IPS DF 19.7 (cell line): ENCODE results near the gene PRRX2.
A peak's percentile ranks its signal among the peaks of the same experiment; 100 is the strongest.
"Not testable (repeated sequence)": the region's sequence is repeated elsewhere in the genome, so short reads cannot be mapped to it uniquely, and the experiment has no call there.

Experiments used
- DNase-seq: peaks from one replicate; pipeline ENCODE4 v3.0.0-alpha.2; 2013; ENCODE audit warnings: low read depth, low spot score

The PRRX2 gene

DNA sequence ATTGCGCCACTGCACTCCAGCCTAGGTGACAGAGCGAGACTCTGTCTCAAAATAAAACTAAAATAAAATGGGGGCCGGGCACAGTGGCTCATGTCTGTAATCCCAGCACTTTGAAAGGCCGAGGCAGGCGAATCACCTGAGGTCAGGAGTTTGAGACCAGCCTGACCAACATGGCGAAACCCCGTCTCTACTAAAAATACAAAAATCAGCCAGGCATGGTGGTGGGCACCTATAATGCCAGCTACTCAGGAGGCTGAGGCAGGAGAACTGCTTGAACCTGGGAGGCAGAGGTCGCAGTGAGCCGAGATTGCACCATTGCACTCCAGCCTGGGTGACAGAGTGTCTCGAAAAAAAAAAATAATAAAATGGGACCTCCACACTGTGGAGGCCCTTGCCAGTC lies 29.1 kb upstream of the PRRX2 start:
- DNase-seq = not testable (repeated sequence)

DNA sequence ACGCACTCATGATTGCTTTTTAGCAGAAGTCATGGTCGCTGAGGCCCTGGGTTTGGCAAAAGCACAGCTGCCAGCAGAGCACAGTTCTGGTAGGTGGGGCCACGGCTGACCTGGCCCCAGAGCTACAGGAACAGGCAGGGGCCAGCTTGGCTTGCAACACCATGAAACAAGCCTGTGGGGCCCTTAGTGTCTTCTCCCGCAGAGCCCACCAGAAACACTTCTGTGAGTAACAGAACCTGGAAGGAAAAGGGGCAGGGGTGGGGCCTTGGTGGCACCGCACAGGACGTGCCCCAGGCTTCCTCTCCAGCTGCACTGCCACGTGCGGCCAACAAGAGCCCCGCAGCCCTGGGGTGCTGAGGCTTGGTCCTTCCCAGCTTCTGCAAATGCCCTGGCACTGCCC lies 28.3 kb upstream of the PRRX2 start:
- DNase-seq = no peak

DNA sequence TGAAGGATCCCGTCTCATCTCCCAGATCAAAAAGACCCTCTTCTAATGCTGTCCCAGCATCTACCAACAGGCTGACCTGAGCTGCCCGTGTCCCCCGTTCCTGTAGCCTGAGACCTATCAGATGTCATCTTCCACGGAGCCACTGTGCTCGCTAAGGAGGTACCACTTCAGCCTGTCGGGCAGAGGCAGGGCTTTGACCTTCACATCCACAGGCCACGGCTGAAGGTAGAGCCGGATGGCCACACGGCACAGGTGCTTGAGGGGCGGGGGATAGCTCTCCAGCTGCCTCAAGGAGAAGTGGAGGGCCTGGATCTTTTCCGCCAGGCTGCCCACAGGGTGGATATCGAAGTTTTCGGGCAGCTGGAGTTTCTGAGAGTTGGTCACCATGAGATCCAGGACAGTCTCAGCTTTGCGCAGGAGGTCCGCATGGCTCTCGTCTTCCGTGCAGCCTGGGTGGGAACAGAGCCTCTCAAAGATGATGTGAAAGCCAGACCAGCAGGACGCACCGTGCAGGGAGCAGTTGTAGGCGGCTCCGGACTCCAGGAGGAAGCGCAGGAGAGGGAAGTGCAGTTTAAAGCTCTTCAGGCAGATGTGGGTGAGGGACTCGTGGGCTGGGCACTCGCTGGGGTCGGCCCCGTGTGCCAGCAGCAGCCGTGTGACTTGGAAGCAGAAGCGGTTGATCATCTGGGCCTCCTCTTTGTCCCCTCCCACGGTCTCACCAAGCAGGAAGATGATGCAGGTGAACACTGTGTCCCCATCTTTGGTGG lies 27.6 kb upstream of the PRRX2 start:
- no peak for DNase-seq

DNA sequence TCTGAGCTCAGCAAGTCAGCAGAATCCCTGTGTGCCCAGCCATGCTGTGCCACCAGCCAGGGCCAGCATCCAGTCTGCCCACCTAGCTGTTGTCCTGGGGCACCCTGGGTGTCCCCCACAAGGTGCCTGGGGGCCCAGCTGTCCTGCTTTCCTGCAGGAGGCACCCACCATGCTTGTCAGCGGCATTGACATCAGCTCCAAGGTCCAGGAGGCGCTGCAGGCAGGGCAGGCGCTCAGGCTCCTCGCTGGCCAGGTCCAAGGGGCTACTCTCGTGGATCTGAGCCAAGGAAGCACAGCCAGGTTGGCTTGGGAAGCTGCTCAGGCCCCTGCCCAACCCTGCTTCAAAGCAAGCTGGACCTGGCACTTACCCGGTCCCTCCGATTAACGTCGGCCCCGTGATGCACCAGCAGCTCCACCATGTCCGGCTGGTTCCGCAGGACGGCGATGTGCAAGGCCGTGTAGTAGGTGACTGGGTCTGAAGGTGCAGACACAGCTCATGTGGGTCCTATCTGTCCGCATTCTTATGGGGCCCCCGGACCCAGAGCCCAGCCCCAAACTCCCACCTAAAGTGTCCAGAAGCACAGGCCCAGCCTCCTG lies 26.3 kb upstream of the PRRX2 start:
- DNase-seq = no peak

DNA sequence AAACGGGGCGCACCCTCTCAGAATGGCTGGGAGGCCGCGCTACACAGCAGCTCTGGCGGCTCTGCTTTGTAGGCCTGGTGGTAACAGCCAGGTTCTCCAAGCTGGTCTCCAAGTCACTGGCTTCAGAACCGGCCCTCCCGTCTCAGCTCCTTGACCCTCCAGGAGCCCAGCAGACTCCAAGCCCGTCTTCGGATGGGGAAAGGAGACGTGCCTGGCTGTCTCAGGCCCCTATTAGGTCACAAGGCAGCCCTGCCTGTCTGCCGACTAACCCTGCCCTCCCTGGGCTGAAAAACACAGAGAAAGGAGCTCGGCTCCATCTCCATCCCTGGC lies 25.7 kb upstream of the PRRX2 start:
- DNase-seq = no peak

DNA sequence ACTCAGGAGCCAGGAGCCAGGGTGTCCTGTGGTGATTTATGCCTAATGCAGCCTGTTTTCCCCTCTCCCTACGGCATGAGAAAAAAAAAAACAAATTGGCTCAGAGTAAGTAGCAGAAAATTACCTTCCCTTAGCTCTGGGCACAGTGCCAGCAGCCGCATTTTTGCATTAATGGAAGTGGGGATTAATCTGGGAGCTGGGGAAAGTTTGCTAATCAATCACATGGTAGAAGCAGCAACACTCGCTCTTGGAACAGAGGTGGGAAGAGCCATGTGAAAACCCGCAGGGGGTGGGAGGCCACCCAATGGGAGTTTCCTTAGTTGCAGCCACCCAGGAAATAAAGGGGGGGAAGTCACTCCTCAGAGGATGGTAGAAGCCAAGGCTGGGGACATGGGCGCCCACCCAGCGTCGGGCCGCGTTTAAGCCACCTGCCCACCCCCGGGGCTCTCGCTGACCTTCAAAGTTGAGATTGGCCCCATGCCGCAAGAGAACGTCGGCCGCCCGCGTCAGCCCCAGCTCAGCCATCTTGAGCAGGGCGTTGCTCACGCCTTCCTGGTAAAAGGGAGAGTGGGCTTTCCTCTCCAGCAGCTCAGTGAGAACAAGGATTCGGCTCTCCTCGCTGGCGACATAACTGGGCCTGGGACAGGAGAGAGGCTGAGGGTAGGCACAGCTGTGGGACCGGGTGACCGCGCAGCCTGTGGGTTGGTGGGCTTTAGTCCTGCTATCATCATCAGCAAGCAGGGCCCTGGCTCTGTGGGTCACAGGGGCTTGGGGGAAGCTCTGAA lies 25.2 kb upstream of the PRRX2 start:
- DNase-seq = no peak

DNA sequence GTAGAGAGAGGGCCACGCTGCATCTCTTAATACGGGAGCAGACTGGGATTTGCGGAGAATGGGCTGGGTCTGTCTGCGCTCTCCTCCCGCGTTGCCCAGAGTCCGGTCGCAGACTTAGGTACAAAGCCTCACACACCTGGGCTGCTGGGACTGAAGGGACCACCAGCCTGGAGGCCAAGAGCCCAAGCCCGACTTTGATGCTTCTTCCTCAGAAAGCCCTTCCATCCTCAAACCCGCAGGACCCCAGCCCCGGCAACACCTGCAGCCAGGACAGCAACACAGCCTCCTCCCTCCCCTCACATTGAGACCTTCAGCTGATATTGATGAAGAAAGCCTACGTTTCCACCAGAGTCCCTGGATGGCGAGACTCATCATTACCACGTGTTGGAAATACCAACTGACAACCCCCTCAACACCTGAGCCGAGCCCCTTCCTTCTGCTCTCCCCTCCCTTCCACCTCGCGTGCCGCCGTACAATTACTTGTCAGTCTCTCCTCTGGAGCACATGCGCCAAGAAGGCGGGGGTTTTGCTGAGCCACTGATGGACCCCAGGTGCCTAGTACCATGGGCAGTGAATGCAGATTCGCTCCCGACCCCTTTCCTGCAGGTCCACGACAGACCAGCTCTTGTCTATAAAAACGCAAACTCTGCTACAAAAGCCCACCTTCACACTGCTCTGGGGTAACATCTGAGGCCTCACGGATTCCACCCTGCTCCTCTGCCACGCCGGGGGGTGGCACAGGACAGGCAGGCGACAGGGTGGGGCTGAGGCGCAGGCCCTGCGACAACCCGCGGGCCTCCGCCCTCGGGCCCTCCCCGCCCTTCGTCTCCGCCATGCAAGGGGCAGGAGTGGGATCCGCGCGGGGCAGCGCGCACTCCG lies 24.3 kb upstream of the PRRX2 start:
- no peak for DNase-seq

DNA sequence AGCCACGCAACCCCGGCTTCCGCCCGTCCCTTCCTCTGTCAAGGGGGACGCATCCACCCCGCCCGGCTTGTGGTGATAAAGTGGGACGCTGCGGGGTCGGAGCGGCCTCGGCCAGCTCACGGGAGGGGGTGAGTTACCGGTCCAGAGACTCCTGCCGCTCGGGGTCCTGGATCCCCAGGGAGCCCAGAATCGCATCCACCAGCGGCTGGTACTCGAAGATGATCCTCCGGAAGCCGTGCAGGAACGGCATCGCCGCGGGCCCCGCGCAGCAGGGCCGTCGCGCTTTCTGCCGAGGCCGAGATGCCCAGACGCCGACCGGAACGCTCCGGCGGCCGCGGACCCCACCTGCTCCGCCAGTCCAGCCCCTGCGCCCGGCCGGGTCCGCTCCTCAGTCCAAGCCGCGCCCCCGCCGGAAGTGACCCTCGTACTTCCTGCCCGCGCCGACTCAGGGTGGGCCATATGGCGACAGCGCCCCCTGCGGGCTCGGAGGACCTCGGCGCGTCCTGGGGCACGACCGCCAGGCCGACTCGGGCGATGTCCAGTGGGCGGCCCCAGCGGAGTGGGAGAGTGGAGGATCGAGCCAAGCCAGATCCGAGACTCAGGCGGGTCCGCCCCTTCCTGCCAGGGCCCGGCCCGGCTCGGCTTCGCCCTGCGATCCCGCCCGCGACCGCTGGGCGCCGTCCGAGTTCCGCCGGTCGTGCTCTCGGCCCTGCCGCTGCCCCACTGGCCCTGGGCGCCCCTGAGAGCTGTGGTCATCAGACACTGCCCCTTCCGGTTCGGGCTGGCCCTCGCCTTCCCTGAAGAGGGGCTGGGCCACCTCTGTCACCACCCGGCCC lies 23.5 kb upstream of the PRRX2 start, which contains the start of gene ASB6:
ASB6 (minus strand) TSS at position 402 of the 836 bp plus-strand sequence; CDS start at position 250, 152 bp downstream.
- DNase-seq = peak; percentile 78

DNA sequence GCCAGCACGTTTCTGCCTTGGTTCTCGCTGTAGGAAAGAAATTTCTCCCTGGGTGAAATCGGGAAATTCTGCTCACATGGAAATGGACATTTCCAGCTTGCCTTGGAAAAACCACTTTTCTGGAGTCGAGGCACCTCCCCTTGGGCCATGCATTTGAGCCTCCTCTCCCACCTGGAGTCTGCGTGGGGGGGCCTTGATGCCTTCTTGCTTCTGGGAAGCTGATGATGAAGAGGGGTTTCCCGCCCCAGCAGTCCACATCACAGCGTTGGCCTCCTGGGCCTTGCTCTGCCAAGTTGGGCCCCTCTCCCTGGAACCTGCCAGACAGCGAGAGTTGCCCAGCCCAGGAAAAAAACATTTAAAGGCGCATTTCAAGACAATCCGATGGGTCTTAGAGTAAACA lies 21.7 kb upstream of the PRRX2 start:
- no peak for DNase-seq

DNA sequence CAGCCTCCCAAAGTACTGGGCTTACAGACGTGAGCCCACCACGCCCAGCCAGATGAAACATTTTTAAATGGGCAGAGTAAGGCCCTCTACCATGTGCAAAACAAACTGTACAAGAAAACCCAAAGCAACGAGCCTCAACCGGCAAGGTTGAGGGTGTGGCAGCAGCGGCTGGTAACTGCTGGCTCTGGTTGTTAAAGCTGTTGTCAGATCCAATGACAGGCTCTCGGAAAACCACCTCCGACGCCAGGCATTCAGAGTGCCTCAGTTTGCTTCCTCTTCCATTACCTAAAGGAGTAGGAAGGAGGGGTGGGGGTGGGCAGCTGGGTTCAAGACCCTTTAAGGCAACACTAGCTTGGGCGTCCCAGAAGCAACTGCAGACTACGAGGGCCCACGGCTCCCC lies 21.1 kb upstream of the PRRX2 start:
- DNase-seq = no peak

DNA sequence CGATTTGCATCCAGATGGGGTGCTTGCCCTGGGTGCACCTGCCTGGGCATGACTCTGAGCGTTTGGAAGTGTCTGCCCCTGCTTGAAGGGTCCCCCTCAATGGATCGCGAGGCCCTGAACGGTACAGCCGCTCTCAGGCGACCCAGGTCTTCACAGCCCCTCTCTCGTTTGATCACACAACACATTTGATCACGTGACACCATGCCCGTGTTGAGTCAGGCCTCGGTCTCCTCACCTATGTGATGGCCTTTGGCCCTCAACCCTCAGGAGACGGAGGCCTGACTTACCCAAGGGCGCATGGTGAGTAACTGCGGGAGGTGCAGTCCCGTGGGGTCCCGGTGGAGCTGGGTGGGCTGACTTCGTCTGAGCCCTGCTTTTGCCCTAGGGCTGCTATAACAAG lies 20.5 kb upstream of the PRRX2 start:
- no peak for DNase-seq

DNA sequence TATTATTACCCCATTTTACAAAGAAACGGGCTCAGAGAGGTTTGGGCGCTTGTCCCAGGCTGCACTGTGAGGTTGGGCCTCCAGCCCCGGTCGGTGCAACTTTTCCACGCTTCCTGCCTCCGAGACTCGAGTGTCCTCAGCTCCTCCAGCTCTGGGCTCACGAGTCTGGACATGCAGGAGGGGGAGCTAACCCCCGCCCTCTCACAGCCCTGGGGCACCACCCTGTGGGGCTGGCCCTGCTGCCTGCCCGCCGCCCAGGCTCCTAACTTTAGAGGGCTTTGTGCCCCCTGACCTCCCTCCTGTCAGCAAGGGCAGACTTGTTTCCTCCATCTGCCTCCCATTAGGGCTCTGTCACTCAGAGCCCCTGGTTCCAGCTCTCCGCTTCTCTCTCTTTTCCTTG lies 19.2 kb upstream of the PRRX2 start:
- no peak for DNase-seq

DNA sequence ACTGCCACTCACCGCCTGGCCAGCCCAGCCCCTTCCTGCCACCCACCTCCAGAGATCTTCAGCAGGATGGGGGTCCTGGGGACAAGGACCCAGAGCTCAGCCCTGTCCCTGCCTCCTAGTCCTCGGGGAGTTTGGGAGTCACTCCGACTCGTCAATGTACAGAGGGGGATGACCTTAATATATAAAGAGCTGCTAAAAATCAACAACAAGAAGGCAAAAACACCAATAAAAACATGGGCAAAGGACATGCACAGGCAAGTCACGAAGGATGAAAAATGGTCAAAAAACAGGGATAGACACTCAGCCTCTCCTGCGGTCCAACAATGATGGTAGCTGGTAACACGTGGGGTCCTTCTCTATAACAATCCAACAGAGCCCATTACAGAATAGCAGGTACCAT lies 18.8 kb upstream of the PRRX2 start:
- no peak for DNase-seq

DNA sequence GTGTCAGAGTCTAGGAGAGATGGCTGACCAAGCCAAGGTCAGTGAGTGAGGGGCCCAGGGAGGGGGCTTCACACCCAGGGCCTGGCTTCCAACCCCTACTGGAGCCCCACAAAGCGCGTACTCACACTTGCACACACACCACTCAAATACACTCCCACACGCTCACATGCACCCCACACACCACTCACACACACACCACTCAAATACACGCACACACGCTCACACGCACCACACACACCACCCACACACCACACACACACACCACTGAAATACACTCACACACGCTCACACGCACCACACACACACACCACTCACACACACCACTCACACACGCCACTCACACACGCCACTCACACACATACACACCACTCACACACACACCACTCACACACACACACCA lies 17.8 kb upstream of the PRRX2 start:
- DNase-seq = no peak

DNA sequence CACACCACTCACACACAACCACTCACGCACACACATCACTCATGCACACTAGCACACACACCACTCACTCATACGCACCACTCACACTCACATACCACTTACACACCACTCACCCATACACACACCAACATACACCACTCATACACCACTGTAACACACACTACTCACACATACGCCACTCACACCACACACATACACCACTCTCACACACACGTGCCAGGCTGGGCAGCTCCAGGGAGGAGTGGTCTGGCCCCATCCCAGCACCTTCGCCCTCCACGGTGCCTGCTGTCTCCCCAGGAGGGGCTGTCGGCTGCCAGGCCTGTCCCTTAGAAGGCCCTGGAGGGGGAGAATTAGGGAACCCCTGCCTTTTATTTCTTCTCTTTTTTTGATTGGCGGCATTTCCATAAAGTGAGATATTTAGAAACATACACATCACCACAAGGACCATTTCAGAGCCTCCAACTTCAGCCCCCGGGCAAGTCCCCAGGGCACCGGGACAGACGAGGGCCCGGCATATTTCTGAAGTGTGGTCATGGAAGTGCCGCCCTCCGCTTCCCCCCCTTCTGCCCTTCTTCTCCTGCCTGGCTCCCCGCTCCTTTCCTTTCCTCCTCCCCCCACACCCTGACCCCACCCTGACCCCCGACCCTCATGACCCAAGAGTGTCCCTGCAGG lies 17.2 kb upstream of the PRRX2 start:
- no peak for DNase-seq

DNA sequence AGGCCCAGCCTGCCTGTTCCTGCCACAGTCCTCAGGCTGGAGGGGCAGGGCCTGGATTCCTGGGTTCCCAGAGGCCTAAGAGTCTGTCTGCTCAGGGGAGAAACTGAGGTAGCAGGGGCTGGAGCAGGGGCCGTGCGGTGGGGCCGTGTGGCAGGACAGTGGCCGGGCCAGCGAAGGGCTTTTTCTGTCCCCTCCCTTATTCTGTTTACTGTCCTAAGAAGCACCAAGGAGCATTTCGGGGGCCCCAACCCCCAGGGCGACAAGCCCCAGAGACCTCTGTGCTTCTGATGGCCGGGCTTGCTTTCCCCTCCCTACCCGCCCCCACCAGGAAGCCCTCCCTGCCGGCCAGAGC lies 16.7 kb upstream of the PRRX2 start:
- DNase-seq = no peak

DNA sequence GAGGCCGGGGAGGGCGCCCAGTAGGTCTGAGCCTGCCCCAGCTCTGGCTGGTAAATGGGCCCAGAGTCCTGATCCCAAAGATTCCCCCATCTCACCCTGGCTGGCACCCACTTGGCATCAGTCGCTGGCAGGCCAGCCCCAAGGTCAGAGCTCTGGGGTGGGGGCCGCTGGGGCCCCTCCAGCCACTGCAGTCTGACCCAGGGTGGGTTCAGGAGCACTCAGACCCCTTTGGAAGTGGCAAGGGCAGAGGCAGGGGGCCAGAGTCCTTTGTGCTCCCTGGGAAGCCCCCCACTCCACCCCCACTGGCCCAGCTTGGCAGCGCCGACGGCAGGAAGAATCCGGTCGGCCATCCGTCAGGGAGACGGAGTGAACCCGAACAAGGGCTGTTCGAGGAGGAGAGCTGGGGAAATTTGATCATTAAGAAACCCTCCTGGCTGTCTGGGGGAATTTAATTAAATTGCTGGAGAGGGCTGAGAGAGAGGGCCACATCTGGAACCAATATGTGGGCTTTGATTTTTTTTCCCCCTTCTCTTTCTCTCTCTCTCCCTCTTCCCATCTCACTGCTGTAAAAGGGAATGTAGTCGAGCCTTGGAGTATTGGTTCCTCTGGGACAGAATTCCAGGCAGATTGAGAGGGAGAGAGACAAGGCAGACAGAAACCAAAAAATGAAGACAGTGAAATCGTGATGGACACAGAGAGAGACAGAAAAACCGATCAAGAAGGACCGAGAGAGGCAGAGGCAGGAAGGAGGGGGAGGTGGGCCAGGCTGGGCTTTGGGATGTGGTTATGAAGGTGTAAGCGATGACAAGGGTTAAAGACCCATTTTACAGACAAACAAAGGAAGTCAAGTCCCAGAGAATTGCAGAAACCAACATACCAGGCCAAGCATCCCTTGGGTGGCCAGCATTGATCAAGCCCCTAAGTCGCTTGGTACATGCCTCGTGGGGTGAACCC lies 15.4 kb upstream of the PRRX2 start:
- DNase-seq = no peak

DNA sequence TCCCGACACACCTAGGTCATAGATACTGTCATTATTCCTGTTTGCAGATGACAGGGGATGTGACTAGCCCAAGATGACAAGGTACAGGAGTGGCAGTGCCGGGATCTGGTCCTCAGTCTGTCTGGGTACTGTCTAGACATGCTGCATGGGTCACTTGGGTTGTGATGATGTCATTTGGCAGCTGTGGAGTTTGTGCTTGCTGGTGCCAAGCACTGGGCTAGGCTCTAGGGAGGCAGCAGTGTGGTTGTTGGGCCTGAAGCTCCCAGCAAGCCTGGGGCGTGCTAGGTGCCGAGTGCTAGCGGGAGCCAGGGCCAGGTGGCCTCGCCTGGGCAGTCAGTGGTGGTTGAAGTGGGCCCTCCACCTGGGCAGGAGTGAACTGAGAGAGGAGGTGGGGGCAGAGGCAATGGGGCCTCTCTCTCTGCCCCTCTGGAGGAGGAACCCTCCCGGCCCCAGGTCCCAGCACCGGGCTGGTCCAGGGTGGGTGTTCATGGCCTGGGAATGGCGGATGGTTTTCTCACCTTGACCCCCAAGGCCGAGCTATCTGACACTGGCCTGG lies 14.7 kb upstream of the PRRX2 start:
- no peak for DNase-seq
